ENCODE data around the gene MARCHF10. TPM values are rescaled to one million over a fixed set of nuclear protein-coding genes. Genes with fewer than 3 reads are reported as not detected.

The MARCHF10 gene
- total and polyA plus RNA-seq, 8 donors = 0.20 to 0.77 (median 0.41) TPM; not detected in 3

- ATAC-seq (no peak), DNase-seq (no peak), FAIRE-seq (no peak)
- H3K4me3 ChIP-seq = no peak overlapping the region
- intact Hi-C loops (cut with DNase I) = no loop called here
- H3K9me3 ChIP-seq = no peaks in the 10 kb centered on the region
- TF ChIP-seq CTCF (IDR thresholded peaks at IDR 0.05) = no peak
- H3K4me1 ChIP-seq = no peaks in the 10 kb centered on the region
- 69 to 79% methylated on average over 6 of the region's 6 CpGs for WGBS, 2 donors
- H3K27ac ChIP-seq = no peak overlapping the region
- H3K36me3 ChIP-seq = no peaks in the 10 kb centered on the region
- H3K27me3 ChIP-seq = no peaks in the 10 kb centered on the region
Measured at GRCh38 chr17:62663304-62663703, 144.8 kb downstream of the MARCHF10 start.

DNA sequence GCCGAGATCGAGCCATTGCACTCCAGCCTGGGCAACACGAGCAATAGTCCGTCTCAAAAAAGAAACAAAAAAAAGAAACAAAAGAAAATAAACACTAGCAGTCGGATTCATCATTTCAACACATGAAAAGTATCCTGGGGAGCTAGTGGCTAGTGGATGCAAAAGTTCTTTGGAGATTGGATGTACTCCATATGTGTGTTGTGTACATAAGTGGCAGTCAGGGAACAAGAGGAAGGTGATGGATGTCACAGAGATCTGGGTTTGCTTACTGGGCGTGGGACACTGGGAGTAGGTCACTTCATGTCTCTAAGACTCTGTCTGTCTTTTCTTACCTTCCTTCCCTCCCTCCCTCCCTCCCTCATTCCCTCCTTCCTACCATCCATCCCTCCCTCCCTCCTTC is 145.3 kb downstream of the MARCHF10 start:
- DNase-seq = no peak

GRCh38 chr17:62661337-62661736 is 146.8 kb downstream of the MARCHF10 start:
- 97% methylated on average over 1 of the region's 1 CpG for WGBS, 2 donors
- no peak overlapping the region for H3K4me3 ChIP-seq
- H3K27me3 ChIP-seq = no peaks in the 10 kb centered on the region
- DNase-seq (no peak), FAIRE-seq (no peak), ATAC-seq (no peak)
- H3K4me1 ChIP-seq = no peaks in the 10 kb centered on the region
- no peak for TF ChIP-seq CTCF (IDR thresholded peaks at IDR 0.05)
- H3K36me3 ChIP-seq = no peaks in the 10 kb centered on the region
- no peak overlapping the region for H3K27ac ChIP-seq
- intact Hi-C loops (cut with DNase I) = no loop called here
- no peaks in the 10 kb centered on the region for H3K9me3 ChIP-seq

More for the DNA sequence above, 145.3 kb downstream of the MARCHF10 start:
- Histone ChIP-seq H3K9me3 (no peaks in the 10 kb centered on the region), H3K4me1 (no peaks in the 10 kb centered on the region), H3K27me3 (no peaks in the 10 kb centered on the region), H3K27ac (no peak overlapping the region), H3K4me3 (no peak overlapping the region), H3K36me3 (no peaks in the 10 kb centered on the region)
- no peak for ATAC-seq
- TF ChIP-seq CTCF (IDR thresholded peaks at IDR 0.05) = no peak
- FAIRE-seq = no peak
- intact Hi-C loops (cut with DNase I) = no loop called here
- WGBS, 2 donors = 68 to 85% methylated on average over 6 of the region's 6 CpGs

GRCh38 chr17:62660629-62661118 is 147.4 kb downstream of the MARCHF10 start:
- FAIRE-seq (no peak), DNase-seq (no peak), ATAC-seq (no peak)
- Histone ChIP-seq H3K4me3 (no peak overlapping the region), H3K36me3 (no peaks in the 10 kb centered on the region), H3K27ac (no peak overlapping the region), H3K9me3 (no peaks in the 10 kb centered on the region), H3K27me3 (no peaks in the 10 kb centered on the region), H3K4me1 (no peaks in the 10 kb centered on the region)
- no peak for TF ChIP-seq CTCF (IDR thresholded peaks at IDR 0.05)
- intact Hi-C loops (cut with DNase I) = no loop called here
- WGBS, 2 donors = 80 to 85% methylated on average over 2 of the region's 2 CpGs

GRCh38 chr17:62658136-62658920 is 149.8 kb downstream of the MARCHF10 start:
- Histone ChIP-seq H3K9me3 (no peaks in the 10 kb centered on the region), H3K4me1 (no peaks in the 10 kb centered on the region), H3K36me3 (no peaks in the 10 kb centered on the region), H3K27ac (no peak overlapping the region), H3K4me3 (no peak overlapping the region), H3K27me3 (no peaks in the 10 kb centered on the region)
- WGBS, 2 donors = 65 to 74% methylated on average over 15 of the region's 15 CpGs
- intact Hi-C loops (cut with DNase I) = no loop called here
- TF ChIP-seq CTCF (IDR thresholded peaks at IDR 0.05) = no peak
- ATAC-seq = no peak
- DNase-seq = no peak
- no peak for FAIRE-seq

Data from pancreas (tissue), 10 donors.